Activated CD8-positive, alpha-beta memory T cell treated with anti-CD3 and anti-CD28 coated beads, Interleukin-2, amount 50 U/mL, for 1 hour (primary cell): ENCODE results near the gene SCAMP3.
"Not testable (repeated sequence)": the region's sequence is repeated elsewhere in the genome, so short reads cannot be mapped to it uniquely, and the experiment has no call there.

Source experiments
- DNase-seq: peaks from one replicate; pipeline ENCODE4 v3.0.0-alpha.2; 2020; ENCODE audit errors: extremely low read depth

The SCAMP3 gene

GRCh38 chr1:155232001-155232978, 29.9 kb downstream of the SCAMP3 start:
- not testable (repeated sequence) for DNase-seq

- not testable (repeated sequence) for DNase-seq
Observed at GRCh38 chr1:155231302-155231701, 30.9 kb downstream of the SCAMP3 start.

GRCh38 chr1:155228096-155228427, 34.1 kb downstream of the SCAMP3 start:
- DNase-seq, result no peak

- DNase-seq, result peak; percentile 100
Observed at GRCh38 chr1:155227261-155228095, 34.7 kb downstream of the SCAMP3 start.

GRCh38 chr1:155226910-155227260, 35.3 kb downstream of the SCAMP3 start:
- DNase-seq, result no peak

- DNase-seq, result peak; percentile 87
Observed at GRCh38 chr1:155226188-155226909, 35.8 kb downstream of the SCAMP3 start.

- not testable (repeated sequence) for DNase-seq
Observed at GRCh38 chr1:155225404-155225759, 36.8 kb downstream of the SCAMP3 start.

- DNase-seq, result no peak
Observed at GRCh38 chr1:155223047-155223446, 39.1 kb downstream of the SCAMP3 start.

- not testable (repeated sequence) for DNase-seq
Observed at GRCh38 chr1:155220211-155220965, 41.8 kb downstream of the SCAMP3 start.

GRCh38 chr1:155219592-155220031, 42.5 kb downstream of the SCAMP3 start:
- DNase-seq, result no peak

GRCh38 chr1:155218854-155219591, 43.1 kb downstream of the SCAMP3 start:
- DNase-seq, result no peak

- not testable (repeated sequence) for DNase-seq
Observed at GRCh38 chr1:155214702-155215101, 47.5 kb downstream of the SCAMP3 start.

- DNase-seq, result not testable (repeated sequence)
Observed at GRCh38 chr1:155212051-155212440, 50.1 kb downstream of the SCAMP3 start.

GRCh38 chr1:155211381-155212050, 50.6 kb downstream of the SCAMP3 start:
- DNase-seq, result not testable (repeated sequence)

- DNase-seq, result no peak
Observed at GRCh38 chr1:155210314-155211104, 51.7 kb downstream of the SCAMP3 start.

- no peak for DNase-seq
Observed at GRCh38 chr1:155209312-155209721, 52.8 kb downstream of the SCAMP3 start.

GRCh38 chr1:155208541-155209311, 53.4 kb downstream of the SCAMP3 start, which contains the start of gene MTX1:
MTX1 (plus strand) TSS chr1:155208695; CDS start chr1:155208805, 110 bp downstream.
- DNase-seq, result peak; percentile 79
